IPS DF 6.9 (cell line): ENCODE data around the gene PRKAG2.
A peak's percentile ranks its signal among the peaks of the same experiment; 100 is the strongest.

Experiments used
- DNase-seq: peaks from one replicate; pipeline ENCODE4 v3.0.0-alpha.2; 2013; ENCODE audit warnings: low read depth, low spot score
- H3K27ac ChIP-seq: one replicate; pipeline ENCODE4 v1.5.1; 2013; ENCODE audit warnings: low read length, control low read depth
- H3K27me3 ChIP-seq: 2 replicates; pipeline ENCODE4 v1.6.1; 2013; ENCODE audit warnings: mild to moderate bottlenecking, low read length; ENCODE audit not compliant: control insufficient read depth, insufficient read depth
- H3K36me3 ChIP-seq: 2 replicates; pipeline ENCODE4 v1.6.1; 2013; ENCODE audit warnings: low read length; ENCODE audit not compliant: control insufficient read depth, insufficient read depth
- H3K4me1 ChIP-seq: 2 replicates; pipeline ENCODE4 v1.6.1; 2013; ENCODE audit warnings: low read length; ENCODE audit not compliant: control insufficient read depth, insufficient read depth
- H3K4me3 ChIP-seq: 2 replicates; pipeline ENCODE4 v1.5.1; 2013; ENCODE audit warnings: mild to moderate bottlenecking, low read length
- H3K9me3 ChIP-seq: 2 replicates; pipeline ENCODE4 v1.6.1; 2013; ENCODE audit warnings: low read length, inconsistent platforms; ENCODE audit not compliant: control insufficient read depth, insufficient read depth
- WGBS: extraction: QIAGEN DNeasy Blood & Tissue Kit; methylation state at CpG from one replicate; pipeline ENCODE4 v1.1.7; 2013; ENCODE audit warnings: mixed read lengths, missing lambda C conversion rate; ENCODE audit not compliant: insufficient read length, insufficient coverage; 5-methylcytosine and 5-hydroxymethylcytosine counted together

Gene PRKAG2

GRCh38 chr7:151900986-151901621, 24.2 kb upstream of the PRKAG2 start:
- Histone ChIP-seq H3K27ac (no peak overlapping the region), H3K9me3 (no peaks in the 10 kb centered on the region), H3K4me1 (no peaks in the 10 kb centered on the region), H3K4me3 (no peak overlapping the region), H3K36me3 (no peaks in the 10 kb centered on the region), H3K27me3 (no peaks in the 10 kb centered on the region)
- WGBS: no CpG with 5 or more reads among the region's 17 CpGs
- no peak for DNase-seq

- no peak overlapping the region for H3K27ac ChIP-seq
Measured at GRCh38 chr7:151900591-151900985, 23.7 kb upstream of the PRKAG2 start.

GRCh38 chr7:151899513-151900360, 22.8 kb upstream of the PRKAG2 start:
- Histone ChIP-seq H3K9me3 (no peaks in the 10 kb centered on the region), H3K4me3 (no peak overlapping the region), H3K36me3 (no peaks in the 10 kb centered on the region), H3K4me1 (no peaks in the 10 kb centered on the region), H3K27ac (no peak overlapping the region), H3K27me3 (no peaks in the 10 kb centered on the region)
- no peak for DNase-seq
- WGBS: no CpG with 5 or more reads among the region's 18 CpGs

More at GRCh38 chr7:151900591-151900985, 23.7 kb upstream of the PRKAG2 start:
- no CpG with 5 or more reads among the region's 5 CpGs for WGBS
- Histone ChIP-seq H3K9me3 (no peaks in the 10 kb centered on the region), H3K27me3 (no peaks in the 10 kb centered on the region), H3K4me1 (no peaks in the 10 kb centered on the region), H3K4me3 (no peak overlapping the region), H3K36me3 (no peaks in the 10 kb centered on the region)
- no peak for DNase-seq

GRCh38 chr7:151897951-151898686, 21.2 kb upstream of the PRKAG2 start:
- Histone ChIP-seq H3K4me3 (no peak overlapping the region), H3K27me3 (no peaks in the 10 kb centered on the region), H3K4me1 (no peaks in the 10 kb centered on the region), H3K27ac (no peak overlapping the region), H3K9me3 (no peaks in the 10 kb centered on the region), H3K36me3 (no peaks in the 10 kb centered on the region)
- whole genome bisulfite sequencing: no CpG with 5 or more reads among the region's 18 CpGs
- DNase-seq: no peak

GRCh38 chr7:151897161-151897731, 20.3 kb upstream of the PRKAG2 start:
- no peaks in the 10 kb centered on the region for H3K36me3 ChIP-seq
- H3K9me3 ChIP-seq: no peaks in the 10 kb centered on the region
- H3K27ac ChIP-seq: no peak overlapping the region
- peak overlapping the region; percentile 16; the same call in 1 of the 2 replicates for H3K4me3 ChIP-seq
- no peak for DNase-seq
- no peaks in the 10 kb centered on the region for H3K27me3 ChIP-seq
- no peaks in the 10 kb centered on the region for H3K4me1 ChIP-seq
- WGBS: no CpG with 5 or more reads among the region's 16 CpGs

GRCh38 chr7:151896486-151896885, 19.6 kb upstream of the PRKAG2 start:
- no peak overlapping the region for H3K27ac ChIP-seq
- no peaks in the 10 kb centered on the region for H3K4me1 ChIP-seq
- no peaks in the 10 kb centered on the region for H3K36me3 ChIP-seq
- DNase-seq: no peak
- no peak overlapping the region for H3K4me3 ChIP-seq
- H3K27me3 ChIP-seq: no peaks in the 10 kb centered on the region
- no peaks in the 10 kb centered on the region for H3K9me3 ChIP-seq
- no CpG with 5 or more reads among the region's 7 CpGs for WGBS

GRCh38 chr7:151896086-151896485, 19.2 kb upstream of the PRKAG2 start:
- Histone ChIP-seq H3K27me3 (no peaks in the 10 kb centered on the region), H3K27ac (no peak overlapping the region), H3K36me3 (no peaks in the 10 kb centered on the region), H3K4me3 (no peak overlapping the region), H3K4me1 (no peaks in the 10 kb centered on the region), H3K9me3 (no peaks in the 10 kb centered on the region)
- WGBS: no CpG with 5 or more reads among the region's 4 CpGs
- no peak for DNase-seq

GRCh38 chr7:151895631-151896031, 18.7 kb upstream of the PRKAG2 start:
- H3K36me3 ChIP-seq: no peaks in the 10 kb centered on the region
- H3K4me3 ChIP-seq: no peak overlapping the region
- no CpG with 5 or more reads among the region's 10 CpGs for WGBS
- no peak overlapping the region for H3K27ac ChIP-seq
- H3K9me3 ChIP-seq: no peaks in the 10 kb centered on the region
- DNase-seq: no peak
- H3K27me3 ChIP-seq: no peaks in the 10 kb centered on the region
- no peaks in the 10 kb centered on the region for H3K4me1 ChIP-seq

- no peaks in the 10 kb centered on the region for H3K36me3 ChIP-seq
- no CpG with 5 or more reads among the region's 21 CpGs for WGBS
- no peak for DNase-seq
- H3K9me3 ChIP-seq: no peaks in the 10 kb centered on the region
- H3K4me1 ChIP-seq: peaks cover 2% of the 10 kb centered on the region; the same call in 1 of the 2 replicates
- no peak overlapping the region for H3K4me3 ChIP-seq
- no peaks in the 10 kb centered on the region for H3K27me3 ChIP-seq
- no peak overlapping the region for H3K27ac ChIP-seq
Measured at GRCh38 chr7:151895008-151895630, 18.2 kb upstream of the PRKAG2 start.
